Rectal smooth muscle tissue (tissue), 1 donor: ENCODE results near the gene E2F4.

Experiments used
- H3K27ac ChIP-seq: one replicate; pipeline ENCODE4 v1.7.0; 2013; ENCODE audit warnings: low read depth, low read length, inconsistent platforms
- H3K27me3 ChIP-seq: one replicate; pipeline ENCODE4 v1.7.0; 2013; ENCODE audit warnings: low read length; ENCODE audit not compliant: control insufficient read depth, insufficient read depth
- H3K36me3 ChIP-seq: one replicate; pipeline ENCODE4 v1.7.0; 2013; ENCODE audit warnings: low read length; ENCODE audit not compliant: control insufficient read depth, insufficient read depth
- H3K4me1 ChIP-seq: one replicate; pipeline ENCODE4 v1.7.0; 2013; ENCODE audit warnings: low read length; ENCODE audit not compliant: control insufficient read depth, insufficient read depth
- H3K4me3 ChIP-seq: one replicate; pipeline ENCODE4 v1.7.0; 2013; ENCODE audit warnings: low read length
- H3K9ac ChIP-seq: one replicate; pipeline ENCODE4 v1.7.0; 2013; ENCODE audit warnings: low read length

The E2F4 gene

GRCh38 chr16:67163164-67163998 is 28.6 kb upstream of the E2F4 start:
- Histone ChIP-seq H3K27me3 (peaks cover 35% of the 10 kb centered on the region), H3K27ac (peak overlapping the region; percentile 67), H3K9ac (no peak overlapping the region), H3K36me3 (no peaks in the 10 kb centered on the region), H3K4me1 (peaks cover 13% of the 10 kb centered on the region), H3K4me3 (peak overlapping the region; percentile 57)

- no peak overlapping the region for H3K9ac ChIP-seq
- peak overlapping the region; percentile 57 for H3K4me3 ChIP-seq
- no peaks in the 10 kb centered on the region for H3K36me3 ChIP-seq
- peak overlapping the region; percentile 67 for H3K27ac ChIP-seq
- H3K27me3 ChIP-seq: peaks cover 35% of the 10 kb centered on the region
- peaks cover 14% of the 10 kb centered on the region for H3K4me1 ChIP-seq
Measured at GRCh38 chr16:67163999-67164558, 27.9 kb upstream of the E2F4 start.

- no peak within 1 kb of the TSS for H3K9ac ChIP-seq
- H3K4me3 ChIP-seq: peak within 1 kb of the TSS; percentile 57
- peak within 1 kb of the TSS; percentile 67 for H3K27ac ChIP-seq
- H3K27me3 ChIP-seq: peaks cover 35% of the 10 kb centered on the region
- H3K36me3 ChIP-seq: no peaks in the 10 kb centered on the region
- H3K4me1 ChIP-seq: peaks cover 19% of the 10 kb centered on the region
Measured at GRCh38 chr16:67164599-67165061, 27.3 kb upstream of the E2F4 start, which contains the start of gene HSF4. Gene HSF4, plus strand, starts transcription at chr16:67164745. Its CDS starts 67 bp downstream, at chr16:67164812.

- Histone ChIP-seq H3K4me1 (peaks cover 16% of the 10 kb centered on the region), H3K36me3 (no peaks in the 10 kb centered on the region), H3K9ac (no peak overlapping the region), H3K4me3 (peak overlapping the region; percentile 54), H3K27ac (peak overlapping the region; percentile 36), H3K27me3 (peaks cover 35% of the 10 kb centered on the region)
Measured at GRCh38 chr16:67165121-67166078, 26.6 kb upstream of the E2F4 start.

GRCh38 chr16:67166110-67166547 is 25.8 kb upstream of the E2F4 start:
- Histone ChIP-seq H3K4me1 (peaks cover 18% of the 10 kb centered on the region), H3K9ac (no peak overlapping the region), H3K36me3 (no peaks in the 10 kb centered on the region), H3K27ac (no peak overlapping the region), H3K4me3 (no peak overlapping the region), H3K27me3 (peaks cover 35% of the 10 kb centered on the region)

GRCh38 chr16:67166598-67167168 is 25.3 kb upstream of the E2F4 start:
- H3K36me3 ChIP-seq: no peaks in the 10 kb centered on the region
- H3K9ac ChIP-seq: no peak overlapping the region
- no peak overlapping the region for H3K27ac ChIP-seq
- peaks cover 19% of the 10 kb centered on the region for H3K4me1 ChIP-seq
- peaks cover 32% of the 10 kb centered on the region for H3K27me3 ChIP-seq
- H3K4me3 ChIP-seq: no peak overlapping the region

- Histone ChIP-seq H3K9ac (no peak overlapping the region), H3K4me1 (peaks cover 19% of the 10 kb centered on the region), H3K36me3 (no peaks in the 10 kb centered on the region), H3K27me3 (peaks cover 29% of the 10 kb centered on the region), H3K4me3 (no peak overlapping the region), H3K27ac (no peak overlapping the region)
Measured at GRCh38 chr16:67167588-67167987, 24.4 kb upstream of the E2F4 start.

- Histone ChIP-seq H3K9ac (no peak overlapping the region), H3K27ac (peak overlapping the region; percentile 93), H3K4me1 (peaks cover 20% of the 10 kb centered on the region), H3K36me3 (no peaks in the 10 kb centered on the region), H3K27me3 (peaks cover 18% of the 10 kb centered on the region), H3K4me3 (peak overlapping the region; percentile 66)
Measured at GRCh38 chr16:67169011-67169451, 22.9 kb upstream of the E2F4 start.

- Histone ChIP-seq H3K4me3 (peak overlapping the region; percentile 66), H3K36me3 (no peaks in the 10 kb centered on the region), H3K27ac (peak overlapping the region; percentile 93), H3K9ac (peak overlapping the region; percentile 45), H3K27me3 (peaks cover 16% of the 10 kb centered on the region), H3K4me1 (peaks cover 24% of the 10 kb centered on the region)
Measured at GRCh38 chr16:67169642-67170167, 22.2 kb upstream of the E2F4 start.

- H3K4me1 ChIP-seq: peaks cover 25% of the 10 kb centered on the region
- peak within 1 kb of the TSS; percentile 52 for H3K9ac ChIP-seq
- H3K36me3 ChIP-seq: no peaks in the 10 kb centered on the region
- H3K27ac ChIP-seq: peak within 1 kb of the TSS; percentile 93
- peak within 1 kb of the TSS; percentile 66 for H3K4me3 ChIP-seq
- H3K27me3 ChIP-seq: peaks cover 9% of the 10 kb centered on the region
Measured at GRCh38 chr16:67170168-67170948, 21.6 kb upstream of the E2F4 start, which contains the start of gene NOL3. Gene NOL3, plus strand, starts transcription at chr16:67170538.
